ENCODE measurements around the gene TUT1.
A peak's percentile ranks its signal among the peaks of the same experiment; 100 is the strongest.
"Not testable (repeated sequence)": the region's sequence is repeated elsewhere in the genome, so short reads cannot be mapped to it uniquely, and the experiment has no call there.

Gene TUT1

DNA sequence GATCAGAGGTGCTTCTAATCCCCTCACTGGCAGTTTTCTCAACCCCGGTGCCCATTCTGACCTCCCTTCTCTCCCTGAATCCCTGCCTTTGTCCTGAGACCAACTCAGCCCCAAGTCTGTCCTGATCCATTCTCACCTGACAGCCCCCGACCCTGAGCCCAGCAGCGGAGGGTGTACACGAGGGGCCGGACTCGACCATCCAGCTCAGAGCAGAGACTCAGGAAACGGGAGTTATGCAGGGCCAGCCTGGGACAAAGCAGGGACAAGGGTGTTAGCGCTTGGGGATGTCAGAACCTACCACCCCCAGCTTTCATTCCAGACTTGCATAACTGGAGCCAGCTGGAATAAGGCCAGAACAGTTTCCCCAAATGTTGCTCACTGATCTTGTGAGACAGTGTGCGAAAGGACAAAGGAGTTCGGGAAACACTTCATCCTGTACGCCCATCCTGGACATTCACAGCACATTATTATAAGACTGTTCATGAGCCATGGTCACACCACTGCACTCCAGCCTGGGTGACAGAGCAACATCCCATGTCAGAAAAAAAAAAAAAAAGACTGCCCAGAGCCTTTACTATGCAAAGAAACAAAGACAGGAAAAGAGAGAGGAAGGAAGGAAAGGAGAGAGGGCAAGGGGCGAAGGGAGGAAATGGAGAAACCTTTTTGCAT lies 14.1 kb downstream of the TUT1 start:
- no peak for DNase-seq

GRCh38 chr11:62575837-62576236 lies 15.5 kb downstream of the TUT1 start:
- DNase-seq, result no peak

DNA sequence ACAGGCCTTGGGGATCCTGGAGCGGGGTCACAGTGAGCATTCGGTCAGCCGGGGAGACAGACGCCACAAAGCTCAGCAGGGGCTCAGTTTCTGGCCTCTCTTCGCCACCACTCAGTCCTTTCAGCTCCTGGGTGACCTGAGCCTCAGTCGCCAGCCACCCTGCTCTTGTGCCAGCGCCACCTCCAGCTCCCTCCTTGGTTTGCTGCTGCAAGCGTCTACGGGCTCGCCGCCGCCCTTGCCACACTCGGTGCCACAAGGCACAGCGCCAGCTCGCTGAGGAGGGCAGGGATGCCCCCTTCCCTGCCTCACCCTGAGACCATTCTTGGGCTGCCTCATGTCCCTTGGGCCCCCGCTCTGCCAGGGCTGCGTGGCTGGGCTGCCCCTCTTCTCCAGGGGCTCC lies 16.2 kb downstream of the TUT1 start:
- DNase-seq, result no peak

DNA sequence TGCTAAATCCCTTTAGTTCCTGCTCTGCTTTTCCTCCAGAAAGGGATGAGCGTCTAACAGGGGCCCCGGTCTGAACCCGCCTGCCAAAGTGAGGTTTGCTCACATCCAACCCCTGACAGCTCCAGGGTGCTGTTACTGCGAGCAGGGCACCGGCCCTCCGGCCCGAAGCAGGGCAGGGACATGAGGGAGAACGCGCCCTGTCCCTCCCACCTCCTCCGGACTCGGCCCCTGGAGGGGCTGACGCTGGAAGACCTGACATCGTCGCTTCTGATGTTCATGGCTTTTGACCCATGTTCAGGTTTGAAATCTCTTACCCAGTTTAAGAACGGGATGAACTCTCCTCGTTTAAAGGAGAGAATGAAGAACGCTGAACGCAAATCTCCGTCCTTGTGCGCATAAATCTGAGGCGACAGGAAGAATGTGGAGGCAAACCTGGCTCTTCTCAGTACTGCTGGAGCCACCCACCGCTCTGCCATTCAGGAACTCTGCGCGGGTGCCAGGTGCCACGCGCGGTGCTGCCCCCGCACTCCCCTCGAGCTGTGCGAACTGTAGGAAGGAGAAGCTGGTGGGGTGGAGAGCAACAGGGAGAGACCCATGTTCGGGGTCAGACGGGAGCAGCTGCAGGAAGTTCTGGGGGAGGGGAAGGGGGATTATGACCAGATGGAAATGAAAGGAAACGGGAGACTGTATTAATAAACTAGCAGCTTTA lies 16.8 kb downstream of the TUT1 start:
- no peak for DNase-seq

GRCh38 chr11:62573592-62574362 lies 17.5 kb downstream of the TUT1 start, which contains the start of gene EEF1G:
Gene EEF1G (minus strand): TSS chr11:62573891. CDS start chr11:62573842, 49 bp downstream.
- DNase-seq, result peak; percentile 97 to 100 (median 98)

- peak in 1 of 5 donors; percentile 34 for DNase-seq
These were observed 18.2 kb downstream of the TUT1 start for GRCh38 chr11:62573006-62573591.

GRCh38 chr11:62572431-62572830 lies 18.9 kb downstream of the TUT1 start:
- no peak for DNase-seq

DNA sequence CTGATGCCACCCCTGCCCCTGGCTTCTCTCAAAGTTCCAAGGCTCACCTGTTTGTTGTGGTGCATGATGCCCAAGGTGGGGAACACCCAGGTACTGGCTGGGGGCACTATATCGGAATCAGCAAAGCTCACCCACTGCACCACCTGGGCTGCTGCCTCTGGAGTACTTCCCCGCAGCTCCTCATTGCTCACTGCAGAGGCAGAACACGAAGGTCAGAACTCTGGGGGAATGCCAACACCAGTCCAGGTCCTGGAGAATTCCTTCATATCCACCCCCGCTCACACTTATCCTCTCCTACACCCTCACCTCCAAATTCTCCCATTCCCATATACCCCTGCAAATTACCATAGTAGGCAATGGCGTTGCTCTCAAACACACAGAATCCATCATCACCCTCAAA lies 19.8 kb downstream of the TUT1 start:
- DNase-seq, result not testable (repeated sequence)

DNA sequence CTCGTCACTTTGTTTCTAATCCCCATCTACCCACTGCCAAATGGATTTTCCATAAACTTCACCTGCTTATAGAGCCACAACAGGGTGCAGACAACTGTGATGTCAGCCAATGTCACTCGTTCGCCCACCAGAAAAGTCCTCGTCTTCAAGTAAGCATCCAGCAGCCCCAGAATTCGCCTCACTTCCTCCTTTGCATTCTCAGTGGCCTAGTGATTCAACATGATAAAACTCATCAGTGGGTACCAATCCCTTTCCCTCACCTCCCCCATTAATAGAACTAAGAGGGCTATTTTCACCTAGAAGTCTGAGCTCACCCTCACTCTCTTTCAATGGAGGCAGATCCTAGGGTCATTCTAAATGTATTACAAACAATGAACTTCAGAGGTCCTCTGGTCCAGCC lies 20.4 kb downstream of the TUT1 start:
- not testable (repeated sequence) for DNase-seq

DNA sequence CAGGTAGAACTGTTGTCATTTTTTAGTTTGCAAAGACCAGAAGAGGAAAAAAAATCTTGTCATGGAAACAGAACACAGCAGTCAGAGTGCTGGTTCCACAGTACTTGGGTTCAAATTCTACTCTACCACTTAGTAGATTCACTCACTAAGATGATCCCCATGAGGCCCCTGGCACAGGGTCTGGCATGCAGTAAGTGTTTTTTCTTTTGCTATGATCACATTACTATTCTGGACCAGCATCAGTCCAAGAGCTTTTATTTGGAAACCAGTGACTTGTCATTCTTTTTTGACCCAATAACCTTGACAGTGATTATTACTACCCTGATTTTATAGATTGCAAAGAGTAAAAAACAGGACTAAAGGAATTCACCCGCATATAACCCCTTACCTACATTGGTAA lies 21.7 kb downstream of the TUT1 start:
- no peak for DNase-seq

GRCh38 chr11:62567018-62567633 lies 24.2 kb downstream of the TUT1 start:
- no peak for DNase-seq

GRCh38 chr11:62566247-62566646 lies 25.1 kb downstream of the TUT1 start:
- DNase-seq, result no peak

DNA sequence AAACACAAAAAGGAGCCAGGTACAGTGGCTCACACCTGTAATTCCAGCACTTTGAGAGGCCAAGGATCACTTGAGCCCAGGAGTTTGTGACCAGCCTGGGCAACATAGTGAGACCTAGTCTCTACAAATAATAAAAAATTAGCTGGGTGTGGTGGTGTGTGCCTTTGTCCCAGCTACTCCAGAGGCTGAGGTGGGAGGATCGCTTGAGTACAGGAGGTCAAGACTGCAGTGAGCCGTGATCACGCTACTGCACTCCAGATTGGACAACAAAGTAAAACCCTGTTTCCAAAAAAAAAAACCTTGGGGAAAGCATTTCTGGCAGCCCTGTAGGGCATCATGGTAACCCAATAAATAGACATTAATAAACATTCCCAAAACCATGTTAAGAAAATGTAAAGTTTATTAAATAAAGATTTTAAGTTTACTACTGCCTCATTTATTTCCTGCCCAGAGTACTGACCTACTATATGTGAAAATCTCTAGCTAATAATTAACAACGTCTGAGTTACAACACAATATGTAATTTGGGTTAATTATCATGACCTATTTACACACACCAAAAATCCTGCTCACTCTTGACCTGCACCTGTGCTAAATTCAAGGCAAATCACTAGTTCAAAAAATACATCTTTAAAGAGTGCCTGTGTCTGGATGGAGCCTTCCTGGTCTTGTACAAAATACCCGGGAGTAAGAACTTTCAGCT lies 26.1 kb downstream of the TUT1 start:
- no peak for DNase-seq

DNA sequence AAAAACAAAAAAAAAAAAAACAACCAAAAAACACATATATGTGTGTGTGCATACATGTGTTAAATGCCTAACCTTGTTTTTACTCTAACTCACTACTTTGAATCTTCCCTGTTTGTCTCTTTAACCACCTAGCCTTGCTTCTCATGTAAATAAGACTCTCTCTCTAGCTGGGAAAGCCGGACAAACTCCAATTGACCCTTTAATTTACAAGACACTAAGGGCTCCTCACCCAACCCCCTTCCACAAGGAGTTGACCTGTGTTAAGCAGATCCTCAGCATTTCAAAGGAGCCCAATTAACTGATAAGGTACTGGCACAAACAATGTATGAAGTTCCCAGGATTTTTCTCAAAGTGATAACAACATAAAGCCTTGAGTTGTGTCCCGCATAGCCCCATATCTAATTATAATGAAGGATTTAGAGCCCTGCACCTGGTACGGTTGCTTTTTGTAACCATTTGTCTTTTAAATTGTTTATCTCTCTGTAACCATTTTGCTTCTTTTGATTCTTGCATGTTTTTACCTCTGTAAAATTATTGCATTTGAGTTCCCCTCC lies 29.6 kb downstream of the TUT1 start:
- not testable (repeated sequence) for DNase-seq

- peak; percentile 56 to 78 (median 72) for DNase-seq
These were observed 30.7 kb downstream of the TUT1 start for GRCh38 chr11:62560566-62561103.

GRCh38 chr11:62559626-62560025 lies 31.7 kb downstream of the TUT1 start:
- DNase-seq, result not testable (repeated sequence)

GRCh38 chr11:62559204-62559603 lies 32.1 kb downstream of the TUT1 start:
- DNase-seq, result no peak

DNA sequence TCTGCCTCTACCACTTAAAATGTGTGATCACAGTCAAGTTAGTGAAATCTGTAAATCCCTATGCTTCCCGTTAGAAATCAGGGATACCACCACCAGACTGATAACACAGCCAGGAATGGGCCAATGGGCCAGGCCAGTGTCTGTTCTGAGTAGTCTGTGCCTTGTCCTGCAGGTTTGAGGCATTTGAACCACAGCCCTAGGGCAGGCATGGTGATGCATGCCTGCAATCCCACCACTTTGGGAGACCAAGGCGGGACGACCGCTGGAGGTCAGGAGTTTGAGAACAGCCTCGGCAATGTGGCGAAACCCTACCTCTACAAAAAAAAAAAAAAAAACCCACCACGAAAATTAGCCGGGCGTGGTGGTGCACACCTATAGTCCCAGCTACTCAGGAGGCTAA lies 32.7 kb downstream of the TUT1 start:
- DNase-seq, result no peak

- peak in 2 of 5 donors; percentile 39 to 95 for DNase-seq
These were observed 34.3 kb downstream of the TUT1 start for GRCh38 chr11:62556875-62557631.

DNA sequence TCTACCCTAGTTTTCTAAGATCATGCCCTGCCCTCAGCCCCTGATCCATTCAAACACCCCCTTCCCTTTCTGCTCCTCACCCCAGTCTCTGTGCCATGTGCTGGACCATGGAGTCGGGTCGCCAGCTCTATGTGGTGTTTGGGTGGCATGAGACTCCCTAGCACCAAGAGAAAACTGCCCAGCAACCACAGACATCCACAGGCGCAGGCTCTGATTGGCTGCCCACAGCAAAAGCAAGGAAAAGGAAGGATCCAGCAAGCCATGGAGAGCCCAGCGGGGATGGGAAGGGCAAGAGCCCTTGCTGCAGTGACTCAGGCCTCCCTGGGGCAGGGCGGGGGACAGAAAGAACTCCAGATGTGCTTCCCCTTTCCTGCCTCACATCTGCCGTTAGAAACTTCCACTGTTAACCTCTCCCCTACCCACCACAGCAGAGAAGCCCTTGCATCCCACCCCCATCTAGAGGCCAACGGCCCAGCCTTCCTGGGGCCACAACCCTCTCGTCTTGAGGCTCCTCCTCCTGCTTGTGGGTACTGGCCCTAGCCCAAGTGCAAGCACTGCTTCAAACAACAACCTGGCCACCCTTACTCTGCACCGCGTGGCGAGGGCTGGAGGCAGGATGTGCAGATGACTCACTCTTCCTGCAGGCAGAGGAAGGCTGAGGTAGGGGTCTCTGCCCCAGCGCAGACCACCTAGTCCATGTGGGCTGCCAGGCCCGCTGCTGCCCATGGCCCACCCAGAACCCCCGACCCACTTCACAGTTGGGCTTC lies 35.0 kb downstream of the TUT1 start:
- peak; percentile 66 to 96 (median 78) for DNase-seq
